HG03196 (cell line): ENCODE data around the gene SMIM5.

Experiments
- ATAC-seq: cut with Tn5 transposase; IDR thresholded peaks from one replicate; pipeline ENCODE4 v1.9.1; 2021; ENCODE audit not compliant: unreplicated experiment

The SMIM5 gene

DNA sequence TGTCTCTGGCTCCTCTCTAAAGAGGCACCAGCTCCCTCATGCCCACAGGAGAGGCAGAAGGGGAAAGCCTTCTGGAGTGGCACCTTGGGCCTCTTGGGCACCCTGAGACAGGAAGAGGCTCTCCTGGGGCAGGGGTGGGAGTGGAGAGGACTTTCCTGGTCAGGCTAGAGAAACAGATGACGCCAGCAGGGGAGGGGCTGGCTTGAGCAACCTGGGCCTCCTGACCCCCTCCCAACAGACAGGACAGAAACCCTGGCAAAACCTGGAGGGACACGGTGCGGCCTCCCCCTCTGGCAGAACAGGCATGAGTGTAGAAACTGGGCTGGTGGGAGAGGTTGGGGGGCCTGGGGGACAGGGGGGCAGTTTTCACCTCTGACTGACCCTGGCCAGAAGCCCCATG, 6.1 kb downstream of the SMIM5 start:
- ATAC-seq, result no peak

DNA sequence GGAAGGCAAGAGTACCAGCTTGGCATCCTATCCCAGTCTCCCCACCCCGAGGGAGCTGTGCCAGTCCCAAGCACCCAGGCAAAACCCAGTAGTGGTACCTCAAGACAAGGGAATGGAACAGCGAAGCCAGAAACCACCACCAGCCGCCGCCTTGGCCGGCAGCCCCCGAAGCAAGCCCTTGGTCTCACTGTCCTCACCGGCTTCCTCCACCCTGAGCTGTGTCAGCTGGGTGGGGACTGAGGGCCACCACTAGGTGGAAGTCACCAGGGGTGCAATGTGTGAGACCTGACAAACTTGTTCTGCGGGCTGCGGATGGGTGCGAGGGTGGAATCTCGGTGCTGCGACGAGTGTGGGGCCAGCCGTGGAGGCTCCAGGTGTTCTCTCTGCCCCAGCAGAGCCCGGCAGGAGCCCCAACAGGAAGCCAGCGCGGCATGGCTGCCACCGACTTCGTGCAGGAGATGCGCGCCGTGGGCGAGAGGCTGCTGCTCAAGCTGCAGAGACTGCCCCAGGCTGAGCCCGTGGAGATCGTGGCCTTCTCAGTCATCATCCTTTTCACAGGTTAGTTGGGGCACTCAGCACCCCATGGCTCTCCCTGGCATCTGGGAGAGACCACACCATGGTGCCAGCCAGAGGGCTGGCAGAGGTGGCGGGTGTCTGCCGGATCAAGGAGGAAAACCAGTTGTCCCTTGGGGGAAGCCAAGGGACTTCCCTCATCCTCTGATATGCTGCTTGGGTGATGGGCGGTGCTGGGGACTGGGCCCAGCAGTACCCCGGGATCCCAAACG, 6.7 kb downstream of the SMIM5 start:
- ATAC-seq, result no peak

DNA sequence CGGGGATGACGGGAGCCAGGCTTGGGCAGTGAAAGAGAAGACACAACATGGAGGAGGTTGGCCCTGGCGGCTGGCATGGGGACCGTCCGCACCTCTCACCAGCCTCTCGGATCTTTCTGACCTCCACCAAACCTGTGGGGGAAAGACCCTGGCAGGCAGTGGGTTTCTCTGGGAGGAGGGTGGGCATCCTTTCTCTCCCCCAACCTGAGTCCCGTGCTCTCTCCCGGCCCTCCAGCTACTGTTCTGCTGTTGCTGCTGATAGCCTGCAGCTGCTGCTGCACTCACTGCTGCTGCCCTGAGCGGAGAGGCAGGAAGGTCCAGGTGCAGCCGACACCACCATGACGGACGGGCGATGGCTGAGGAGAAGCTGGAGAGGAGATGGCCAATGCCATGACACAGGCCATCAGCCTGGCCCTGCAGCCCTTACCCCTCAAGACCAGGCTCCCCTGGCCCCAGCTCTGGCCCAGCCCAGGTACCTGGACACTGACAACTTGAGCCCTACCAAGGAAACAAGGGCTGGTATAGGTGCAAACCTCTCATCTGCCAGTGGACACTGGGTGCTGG, 7.4 kb downstream of the SMIM5 start:
- no peak for ATAC-seq

DNA sequence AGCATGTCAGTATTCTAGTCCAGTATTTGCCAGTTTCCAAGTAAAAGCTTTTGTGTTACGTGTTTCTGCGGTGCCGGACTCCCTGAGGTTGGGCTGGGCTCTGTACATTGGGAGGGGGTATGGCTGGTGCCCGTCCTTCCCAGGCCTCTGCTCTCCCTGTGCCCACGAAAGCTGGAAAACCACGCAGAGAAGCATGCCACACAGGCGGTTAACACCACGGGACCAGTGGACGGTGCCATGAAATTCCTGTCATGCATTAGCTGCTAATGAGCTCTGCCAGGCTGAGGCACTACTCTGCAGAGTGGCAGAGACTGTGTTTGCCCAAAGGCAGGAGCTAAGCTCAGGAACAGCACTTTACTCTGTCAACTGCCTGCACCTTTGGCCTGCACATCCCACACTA, 8.1 kb downstream of the SMIM5 start:
- no peak for ATAC-seq

DNA sequence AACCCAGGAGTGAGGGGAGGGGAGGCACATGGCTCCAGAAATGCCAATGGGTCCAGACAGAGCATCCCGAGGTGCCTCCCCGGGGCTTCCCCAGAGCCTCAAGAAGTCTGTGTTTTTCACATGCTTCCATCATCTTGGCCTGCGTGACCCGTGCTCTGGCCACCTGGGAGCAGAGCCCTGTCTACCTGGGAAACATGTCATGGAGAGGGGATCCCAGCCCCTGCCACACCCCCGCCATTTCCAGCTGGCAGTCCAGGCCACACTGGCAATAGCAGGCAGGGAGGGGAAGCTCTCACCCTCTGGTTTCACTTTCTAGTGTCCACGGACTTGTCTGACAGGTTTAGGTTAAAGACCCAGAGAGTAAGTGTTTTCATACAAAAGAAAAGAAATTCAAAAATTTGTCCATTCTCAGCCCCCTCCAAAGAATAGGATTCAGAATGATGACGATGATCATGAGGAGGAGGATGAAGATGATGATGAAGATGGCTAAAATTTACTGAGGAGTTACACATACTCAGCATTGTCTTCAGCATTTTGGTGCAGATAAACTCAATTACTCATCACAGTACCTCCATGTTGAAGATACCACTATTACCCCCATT, 9.0 kb downstream of the SMIM5 start:
- ATAC-seq, result no peak

DNA sequence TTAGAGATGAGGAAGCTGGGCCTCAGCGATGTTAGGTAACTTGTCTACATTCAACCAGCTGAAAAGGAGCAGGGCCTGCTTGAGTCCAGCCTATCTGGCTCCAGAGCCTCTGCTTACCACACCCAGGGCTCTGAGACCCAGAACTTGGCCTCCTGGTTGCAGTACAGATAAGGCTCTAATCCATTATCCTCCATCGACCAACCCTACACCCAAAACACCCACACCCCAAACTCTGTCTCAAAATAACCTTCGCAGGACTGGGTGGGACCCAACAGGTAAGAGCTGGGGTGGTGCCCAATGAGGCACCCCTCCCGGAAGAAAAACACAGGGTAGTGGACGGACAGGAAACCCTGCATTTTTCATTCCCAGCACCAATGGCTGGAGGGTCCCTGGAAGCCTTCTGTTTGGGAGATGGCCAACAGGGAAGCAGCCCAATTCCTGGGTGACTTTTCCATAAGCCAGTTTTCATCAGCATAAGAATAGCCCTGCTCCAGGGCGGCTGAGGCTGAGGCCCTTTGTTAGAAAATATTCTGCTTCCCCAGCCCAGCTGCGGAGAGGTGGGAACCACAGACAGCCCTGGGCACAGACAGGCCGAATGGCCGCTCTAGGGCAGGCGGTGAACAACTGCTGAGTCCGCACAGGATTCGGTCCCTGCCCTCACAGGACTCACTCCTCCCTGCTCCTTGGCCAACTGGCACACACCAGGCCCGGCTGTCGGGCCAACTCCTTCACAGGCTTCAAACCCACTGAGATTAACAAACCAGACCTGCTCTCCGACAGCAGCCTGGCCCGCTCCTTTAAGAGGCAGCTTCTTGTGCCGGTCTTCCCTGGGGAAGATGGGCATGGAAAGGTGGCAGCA, 9.8 kb downstream of the SMIM5 start:
- no peak for ATAC-seq

DNA sequence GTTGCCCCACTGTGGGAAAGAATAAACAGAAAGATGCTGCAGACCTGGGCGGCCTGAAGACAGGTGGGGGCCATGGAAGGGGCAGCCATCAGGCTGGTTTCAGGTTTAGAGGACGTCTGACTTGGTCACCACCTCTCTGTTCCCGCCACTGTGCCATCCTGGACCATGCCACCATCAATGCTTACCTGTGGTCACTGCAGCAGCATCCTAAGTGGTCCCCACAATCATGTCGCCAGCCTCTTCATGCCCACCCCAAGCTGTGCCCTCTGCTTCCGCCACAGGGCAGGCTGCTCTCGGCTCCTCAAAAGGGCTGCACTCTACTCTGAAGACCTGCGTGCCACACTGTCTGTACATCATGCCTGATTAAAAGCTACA, 10.4 kb downstream of the SMIM5 start:
- no peak for ATAC-seq

DNA sequence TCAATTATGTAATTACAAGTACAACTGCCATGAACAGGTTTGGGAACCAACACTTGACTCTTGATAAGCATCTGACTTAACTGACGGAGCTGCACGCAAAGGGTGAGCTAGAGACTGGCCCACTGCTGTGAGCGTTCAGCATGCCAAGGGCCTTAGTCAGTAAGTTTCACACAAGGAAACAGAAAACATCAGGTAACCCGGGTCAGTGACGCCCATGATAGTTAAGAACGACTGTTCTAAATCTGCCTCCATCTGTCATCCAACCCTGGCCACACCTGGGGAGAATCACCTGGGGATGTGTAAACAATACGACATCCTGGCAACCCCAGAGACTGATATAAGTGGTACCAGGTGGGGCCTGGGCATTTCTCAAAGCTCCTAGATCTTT, 12.3 kb downstream of the SMIM5 start:
- no peak for ATAC-seq

DNA sequence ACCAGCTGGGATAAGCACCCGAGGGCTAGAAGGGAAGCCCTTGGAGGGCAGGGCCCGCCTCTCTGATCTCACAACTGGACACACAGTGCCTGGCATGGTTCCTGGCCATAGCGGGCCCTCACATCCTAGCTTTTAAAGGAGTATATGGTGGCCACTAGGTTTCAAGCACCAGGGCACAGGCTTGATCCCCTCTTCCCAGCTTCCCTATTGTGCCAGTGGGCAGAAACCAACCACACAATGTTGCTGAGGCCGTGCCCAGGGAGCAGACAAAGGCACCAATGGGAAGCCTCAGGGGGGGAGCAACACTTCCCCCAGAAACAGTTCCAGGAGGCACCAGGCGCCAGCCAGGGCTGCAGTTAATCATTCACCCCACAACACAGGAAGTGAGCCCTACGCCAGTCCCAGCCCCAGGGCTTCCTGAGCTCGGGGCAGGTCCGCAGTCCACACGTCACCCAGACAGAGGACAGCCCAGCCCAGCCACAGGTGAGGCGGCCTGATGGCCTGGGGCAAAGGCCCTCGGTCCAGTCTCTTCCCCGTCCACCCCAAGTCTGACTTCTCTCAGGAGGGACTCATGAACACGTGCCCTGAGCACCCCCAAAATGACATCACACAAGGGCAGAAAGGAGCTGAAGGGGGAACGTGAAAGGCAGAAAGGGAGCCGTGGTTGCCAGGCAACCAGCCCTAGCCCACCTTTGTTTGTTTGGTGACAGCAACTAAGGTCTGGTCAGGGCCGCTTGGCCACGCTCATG, 12.8 kb downstream of the SMIM5 start:
- ATAC-seq, result peak; percentile 88

DNA sequence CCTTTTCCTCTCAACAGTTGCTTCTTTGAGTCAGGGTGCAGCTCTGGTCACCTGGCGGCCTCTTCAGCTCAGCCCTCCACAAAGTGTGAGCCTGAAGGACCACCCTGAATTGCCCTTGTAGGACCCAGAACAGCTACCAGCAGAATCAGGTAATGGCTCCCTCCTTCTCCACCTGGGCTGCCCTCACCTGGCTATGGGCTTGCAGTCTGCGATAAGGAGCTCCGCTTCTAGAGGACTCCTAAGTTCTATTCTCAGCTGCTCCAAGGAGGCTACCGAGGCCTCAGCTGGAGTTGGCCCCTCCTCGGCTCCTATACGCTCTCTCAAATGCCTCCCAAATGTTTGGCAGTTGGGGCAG, 13.4 kb downstream of the SMIM5 start:
- peak; percentile 17 for ATAC-seq

DNA sequence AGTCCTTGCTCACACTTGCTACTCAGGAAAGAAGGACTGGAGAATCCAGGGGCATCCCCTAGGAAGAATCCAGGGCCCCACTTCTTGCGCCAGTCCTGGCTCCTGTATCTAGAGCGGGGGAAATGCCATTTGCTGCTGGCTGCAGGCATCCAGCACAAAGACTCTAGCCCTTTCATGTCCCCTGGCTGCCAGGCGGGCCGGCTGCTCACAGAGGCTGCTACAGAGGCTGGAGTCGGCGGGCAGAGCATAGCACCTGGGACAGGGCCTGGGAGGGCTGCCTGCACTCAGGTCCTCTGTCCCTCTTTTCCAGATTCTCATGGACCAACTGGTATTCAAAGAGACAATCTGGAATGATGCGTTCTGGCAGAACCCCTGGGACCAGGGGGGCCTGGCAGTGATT, 13.8 kb downstream of the SMIM5 start:
- no peak for ATAC-seq

DNA sequence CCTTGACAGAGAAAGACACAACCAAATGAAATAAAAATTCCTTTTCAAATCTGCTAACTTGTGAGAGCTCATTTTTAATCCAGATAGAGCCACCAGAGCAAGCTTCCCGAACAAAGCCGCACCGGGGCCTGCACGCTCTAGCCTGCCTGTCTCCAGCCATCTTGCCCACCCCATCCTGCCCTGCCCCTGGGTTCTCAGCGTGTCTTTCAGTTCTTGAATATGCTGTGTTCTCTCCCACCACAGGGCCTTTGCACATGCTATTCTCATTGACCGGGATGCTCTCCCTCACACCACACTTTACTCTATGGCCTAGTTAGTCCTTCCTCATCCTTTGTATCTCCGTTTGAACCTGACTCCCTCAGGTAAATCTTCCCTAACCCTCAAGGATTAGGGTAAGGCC, 14.7 kb downstream of the SMIM5 start:
- no peak for ATAC-seq

DNA sequence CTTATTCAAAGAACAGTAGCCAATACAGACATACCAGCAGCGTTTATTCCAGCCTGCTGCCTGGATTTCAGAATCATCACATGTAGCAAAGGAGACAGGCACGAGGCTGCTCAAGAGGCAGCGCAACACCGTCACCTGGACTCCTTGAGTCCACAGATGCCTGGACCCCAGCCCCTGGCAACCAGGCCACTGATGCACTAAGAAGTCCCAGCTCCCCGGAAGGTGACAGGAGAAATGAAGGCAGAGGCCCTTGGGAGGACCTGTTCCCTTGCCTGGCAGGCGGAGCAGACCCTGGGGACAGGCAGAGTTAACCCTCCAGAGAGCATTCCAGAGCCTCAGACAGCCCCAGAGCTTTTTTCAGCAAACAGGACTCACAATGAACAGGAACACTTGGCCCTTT, 16.5 kb downstream of the SMIM5 start:
- ATAC-seq, result no peak

DNA sequence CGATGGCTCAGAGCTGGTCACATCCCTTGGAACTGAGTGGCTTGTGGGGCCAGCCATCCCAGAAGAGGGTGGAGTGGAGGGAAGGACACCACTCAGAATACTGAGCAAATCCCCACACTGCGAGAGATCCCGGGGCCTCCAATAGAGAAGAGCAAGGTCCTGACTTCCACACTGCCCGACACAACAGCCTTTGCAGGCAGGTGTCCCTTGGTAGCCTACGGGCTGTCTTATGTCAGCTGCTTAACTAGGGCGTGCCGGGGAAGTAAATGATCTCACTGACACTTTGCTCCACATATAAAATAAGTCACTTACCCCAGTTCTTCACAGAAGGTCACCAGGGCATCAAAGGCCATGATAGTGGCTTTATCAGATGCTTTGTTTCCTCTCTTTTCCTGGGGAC, 17.6 kb downstream of the SMIM5 start:
- no peak for ATAC-seq

DNA sequence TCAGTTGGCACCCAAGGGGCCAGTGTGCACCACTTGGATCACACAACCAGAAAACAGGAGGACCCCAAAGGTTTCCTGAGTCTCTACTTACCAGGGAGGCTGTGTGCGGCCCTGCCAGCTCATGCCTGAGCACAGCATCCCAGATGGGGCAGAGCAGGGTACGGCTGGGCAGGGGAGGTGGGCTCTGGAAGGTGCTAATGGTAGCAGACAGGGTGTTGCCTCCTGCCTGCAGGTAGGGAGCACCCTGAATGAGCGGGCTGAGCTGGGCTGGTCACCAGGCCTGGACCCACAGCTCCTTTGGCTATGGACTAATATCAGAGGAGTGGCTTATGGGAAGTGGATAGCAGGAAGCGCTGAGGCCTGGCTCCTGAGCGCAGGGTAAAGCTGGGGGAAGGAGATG, 19.1 kb downstream of the SMIM5 start:
- ATAC-seq, result no peak

DNA sequence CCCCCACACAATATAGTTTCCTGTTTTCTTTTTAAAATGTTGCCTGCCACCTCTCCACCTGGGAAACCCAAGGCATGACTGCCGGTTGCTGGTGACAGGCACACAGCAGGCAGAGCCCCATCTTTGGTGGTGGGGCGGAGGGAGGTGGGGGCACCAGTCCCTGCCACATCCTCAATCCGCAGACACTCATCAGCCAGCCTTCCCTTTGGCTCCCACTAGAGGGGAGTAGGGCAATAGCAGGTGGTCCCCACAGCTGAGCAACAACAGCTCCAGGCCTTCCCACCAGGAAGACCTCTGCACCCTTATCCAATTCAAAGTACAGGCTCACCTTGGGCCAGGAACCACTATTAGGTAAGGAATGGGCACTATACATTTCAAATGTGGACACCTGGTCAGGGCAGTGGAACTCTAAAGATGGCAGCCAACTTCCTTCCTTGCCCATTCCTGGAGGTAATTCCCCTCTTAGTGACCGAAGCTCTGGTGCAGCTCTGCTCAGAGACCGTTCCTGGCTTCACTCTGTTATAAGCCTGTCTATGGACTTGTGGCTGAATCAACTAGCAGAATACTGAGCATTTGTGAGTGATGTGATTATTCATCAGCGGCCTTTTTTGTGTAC, 19.8 kb downstream of the SMIM5 start:
- ATAC-seq, result no peak

DNA sequence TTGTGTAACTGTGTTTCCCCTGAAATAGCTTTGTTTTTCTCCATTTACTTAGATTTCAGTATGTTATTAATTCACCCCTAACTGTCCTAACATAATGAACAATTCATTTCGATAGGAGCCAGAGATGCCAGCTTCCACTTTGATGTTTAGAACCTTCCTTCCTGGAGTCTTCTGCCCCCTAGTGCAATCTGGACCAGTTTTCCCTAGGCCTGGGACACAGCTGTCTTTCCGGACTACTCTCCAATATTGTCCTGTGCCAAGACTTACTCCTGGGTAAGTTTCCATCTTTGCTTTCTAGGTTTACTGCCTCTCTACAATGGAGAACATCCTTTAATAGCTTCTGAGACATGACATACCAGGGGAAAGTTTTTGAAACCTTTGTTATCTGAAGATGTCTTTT, 20.9 kb downstream of the SMIM5 start:
- ATAC-seq, result no peak

DNA sequence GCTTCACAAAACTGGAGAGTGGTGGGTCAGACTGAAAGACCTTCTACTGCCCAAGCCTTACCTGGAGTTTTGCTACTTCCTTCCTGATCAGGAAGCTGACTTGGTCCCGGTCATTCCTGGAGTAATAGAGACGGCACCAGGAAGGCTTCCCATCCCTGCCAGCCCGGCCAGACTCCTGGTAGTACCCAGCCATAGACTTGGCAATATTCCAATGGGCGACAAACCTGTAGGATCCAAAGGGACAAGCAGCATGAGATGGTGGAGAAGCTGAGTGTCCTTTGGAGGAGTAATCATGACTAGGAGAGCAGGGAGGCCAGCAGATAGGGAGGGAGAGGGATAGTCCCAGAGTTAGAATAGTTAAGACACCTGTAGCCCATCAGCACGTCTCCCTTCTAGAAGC, 25.0 kb downstream of the SMIM5 start:
- ATAC-seq, result no peak

DNA sequence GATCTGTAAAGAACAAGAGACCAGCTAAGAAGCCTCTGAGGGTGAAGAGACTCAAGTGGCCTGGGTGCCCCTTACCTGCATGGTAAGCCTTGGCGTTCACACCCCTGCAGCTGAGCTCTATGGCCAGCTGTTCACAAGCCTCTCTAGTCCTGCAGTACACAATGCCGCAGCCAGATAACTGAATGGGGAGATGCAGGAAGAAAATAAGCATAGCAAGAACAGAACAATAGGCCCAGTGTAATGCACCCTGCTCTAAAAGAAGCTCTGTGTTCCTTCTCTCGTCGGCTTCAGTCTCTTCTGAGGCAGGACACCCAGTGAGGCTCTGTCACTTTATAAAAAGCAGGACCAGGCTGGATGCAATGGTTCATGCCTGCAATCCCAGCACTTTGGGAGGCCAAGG, 28.3 kb downstream of the SMIM5 start:
- ATAC-seq, result no peak

DNA sequence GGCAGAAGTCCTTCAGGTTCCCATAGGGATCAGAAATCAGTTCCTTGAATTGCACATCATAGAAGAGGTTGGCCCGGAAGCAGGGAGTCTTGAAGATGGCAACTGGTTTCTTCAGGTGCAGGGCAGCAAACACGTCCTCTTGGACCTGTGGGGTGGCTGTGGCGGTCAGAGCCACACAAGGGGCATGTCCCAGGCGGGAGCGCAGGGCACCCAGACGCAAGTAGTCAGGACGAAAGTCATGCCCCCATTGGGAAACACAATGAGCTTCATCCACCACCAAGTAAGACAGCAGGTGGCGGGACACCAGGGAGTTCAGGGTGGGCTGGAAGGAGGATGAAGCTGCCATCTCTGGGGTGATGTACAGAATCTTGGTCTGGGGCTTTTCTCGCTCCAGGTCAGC, 29.3 kb downstream of the SMIM5 start:
- no peak for ATAC-seq

DNA sequence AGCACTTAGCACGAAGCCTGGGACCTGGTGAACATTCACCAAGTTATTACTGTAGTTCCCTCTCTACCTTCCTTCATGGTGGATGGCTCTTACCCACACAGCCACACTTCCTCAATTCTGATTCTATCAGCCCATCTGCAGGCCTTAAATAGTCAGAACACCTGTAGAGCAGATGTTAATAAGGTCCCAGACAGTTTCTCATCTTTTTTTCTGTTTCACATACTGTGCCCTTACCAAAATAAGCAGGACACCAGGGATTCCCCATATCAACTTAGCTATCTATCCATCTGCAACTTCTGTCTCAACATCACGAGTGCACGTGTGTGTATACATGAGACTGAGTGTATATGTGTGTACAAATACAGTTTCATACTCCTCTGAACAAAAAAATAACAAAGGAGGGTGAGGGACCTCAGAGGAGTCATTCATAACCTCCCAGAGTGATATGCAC, 30.9 kb downstream of the SMIM5 start:
- peak; percentile 41 for ATAC-seq
